ENCODE results near the gene NXT1.

- no peak for TF ChIP-seq CTCF (conservative IDR thresholded peaks at IDR 0.05; ENCODE audit: low read length)
- no peak for TF ChIP-seq EZH2phosphoT487 (IDR thresholded peaks at IDR 0.05; ENCODE audit: borderline replicate concordance, low read depth, low read length)
Observed at GRCh38 chr20:23335521-23335920, 15.1 kb upstream of the NXT1 start.
